GM12878 (cell line): ENCODE data around the gene KRTAP22-2. TPM values are rescaled to one million over a fixed set of nuclear protein-coding genes. Genes with fewer than 3 reads are reported as not detected.

Experiments
- ATAC-seq: fragments of 200-7000 bp; cut with Tn5 transposase; 3 replicates; pipeline ENCODE4 v1.9.1; 2020; ENCODE audit warnings: mild to moderate bottlenecking, moderate library complexity
- BruUV-seq: library from RNA; stranded (reverse); fragments of 400-500 nt; replicated peaks from 2 replicates; lab custom pipeline; 2021; lab: Mats Ljungman, UMichigan
- CTCF ChIA-PET: fragments of 300-600 bp; sonication (Branson Sonifier 250); formaldehyde crosslinking; extraction: SDS; loops from one replicate; lab custom pipeline; 2021; ENCODE audit warnings: inconsistent platforms; lab: Yijun Ruan, JAX
- POLR2A ChIA-PET: fragments of 350-600 bp; formaldehyde crosslinking; extraction: SDS; loops from one replicate; lab custom pipeline; 2021; ENCODE audit warnings: inconsistent platforms; lab: Charles Lee
- RAD21 ChIA-PET: fragments of 300-600 bp; sonication (Branson Sonifier 250); formaldehyde crosslinking; loops from one replicate; lab custom pipeline; 2023; ENCODE audit warnings: antibody characterized with exemption; ENCODE audit not compliant: unreplicated experiment; lab: Charles Lee
- SMC1A ChIA-PET: fragments of 300-600 bp; sonication (Branson Sonifier 250); formaldehyde crosslinking; loops from one replicate; lab custom pipeline; 2023; ENCODE audit not compliant: unreplicated experiment, uncharacterized antibody; lab: Charles Lee
- DNase-seq: peaks from one replicate; pipeline ENCODE4 v3.0.0-alpha.2; 2011; ENCODE audit warnings: low read depth, low spot score
- FAIRE-seq: peaks from 3 replicates; lab custom pipeline; 2011; peaks lifted over from hg19 to GRCh38; lab: Jason Lieb, UNC
- H2AFZ ChIP-seq: 2 replicates; pipeline ENCODE4 v1.6.0; 2011; ENCODE audit warnings: low read depth, low read length, control low read depth; ENCODE audit not compliant: control insufficient read depth
- H3K27ac ChIP-seq: 2 replicates; pipeline ENCODE4 v1.5.1; 2011; ENCODE audit warnings: control low read depth; ENCODE audit not compliant: control insufficient read depth, insufficient read depth
- H3K27me3 ChIP-seq, 2 experiments: replicated peaks in 1 of 2; 2 replicates each; pipeline versions ENCODE4 v1.6.0 to v1.6.1; 2011; ENCODE audit warnings: low read length in 1 of 2; ENCODE audit not compliant: control insufficient read depth in 2 of 2, insufficient read depth in 2 of 2
- H3K36me3 ChIP-seq, 2 experiments: 2 replicates each; pipeline ENCODE4 v1.5.1; 2011; ENCODE audit warnings: low read length in 1 of 2; ENCODE audit not compliant: control insufficient read depth in 2 of 2, insufficient read depth in 2 of 2
- H3K4me1 ChIP-seq: 2 replicates; pipeline ENCODE4 v1.6.1; 2011; ENCODE audit warnings: mild to moderate bottlenecking, low read length, moderate library complexity, mixed read lengths; ENCODE audit not compliant: control insufficient read depth, insufficient read depth
- H3K4me2 ChIP-seq: 2 replicates; pipeline ENCODE4 v1.6.0; 2011; ENCODE audit warnings: control low read depth; ENCODE audit not compliant: control insufficient read depth, insufficient read depth
- H3K4me3 ChIP-seq: fragments of 200-600 bp; sonication (generic); 2 replicates; pipeline ENCODE4 v1.5.1; 2016
- H3K79me2 ChIP-seq: 2 replicates; pipeline ENCODE4 v1.6.0; 2011; ENCODE audit warnings: low read length; ENCODE audit not compliant: control insufficient read depth, insufficient read depth
- H3K9ac ChIP-seq: 2 replicates; pipeline ENCODE4 v1.8.0; 2011; ENCODE audit warnings: low read length, control low read depth, mixed read lengths; ENCODE audit not compliant: control insufficient read depth, insufficient read depth
- H3K9me3 ChIP-seq: replicated peaks from 3 replicates; pipeline ENCODE4 v1.5.1; 2011; ENCODE audit warnings: mild to moderate bottlenecking, low read length; ENCODE audit not compliant: control insufficient read depth, insufficient read depth
- H4K20me1 ChIP-seq: 2 replicates; pipeline ENCODE4 v1.6.0; 2011; ENCODE audit not compliant: control insufficient read depth, insufficient read depth
- DPF2 ChIP-seq: fragments of 450-650 bp; IDR thresholded peaks from 2 replicates; pipeline ENCODE4 v1.6.1; 2017; ENCODE audit warnings: mild to moderate bottlenecking
- EZH2 ChIP-seq: IDR thresholded peaks from 2 replicates; pipeline ENCODE4 v1.6.1; 2012; ENCODE audit warnings: low read depth, mild to moderate bottlenecking, control low read depth, inconsistent platforms, low read length, borderline replicate concordance; ENCODE audit not compliant: control insufficient read depth
- FOXM1 ChIP-seq: IDR thresholded peaks from 2 replicates; pipeline ENCODE4 v1.6.1; 2012; ENCODE audit warnings: low read depth, mild to moderate bottlenecking, inconsistent platforms, low read length, moderate library complexity
- IKZF1 ChIP-seq: fragments of 450-650 bp; conservative IDR thresholded peaks from 2 replicates; pipeline ENCODE4 v1.6.1; 2017; ENCODE audit warnings: antibody characterized with exemption, mild to moderate bottlenecking
- IRF4 ChIP-seq: IDR thresholded peaks from 2 replicates; pipeline ENCODE4 v1.6.1; 2011; ENCODE audit warnings: low read depth, low read length
- KAT2A ChIP-seq: conservative IDR thresholded peaks from 2 replicates; pipeline ENCODE4 v1.6.1; 2011; ENCODE audit warnings: low read depth, low read length; ENCODE audit not compliant: control insufficient read depth
- KLF5 ChIP-seq: fragments of 450-650 bp; IDR thresholded peaks from 2 replicates; pipeline ENCODE4 v1.6.1; 2014; ENCODE audit warnings: mild to moderate bottlenecking; ENCODE audit not compliant: partially characterized antibody
- NFYA ChIP-seq: IDR thresholded peaks from 2 replicates; pipeline ENCODE4 v1.6.1; 2011; ENCODE audit warnings: low read depth, mild to moderate bottlenecking, low read length, improper control_type of control experiment, borderline replicate concordance
- NR2F1 ChIP-seq: fragments of 450-650 bp; conservative IDR thresholded peaks from 2 replicates; pipeline ENCODE4 v1.6.1; 2017; ENCODE audit warnings: mild to moderate bottlenecking
- NRF1 ChIP-seq: conservative IDR thresholded peaks from 2 replicates; pipeline ENCODE4 v1.6.1; 2011; ENCODE audit warnings: mild to moderate bottlenecking, low read depth, low read length, improper control_type of control experiment
- RBBP5 ChIP-seq: fragments of 200-600 bp; sonication (generic); conservative IDR thresholded peaks from 2 replicates; pipeline ENCODE4 v1.6.1; 2016
- TCF12 ChIP-seq: IDR thresholded peaks from 2 replicates; pipeline ENCODE4 v1.6.1; 2011; ENCODE audit warnings: low read depth, mild to moderate bottlenecking, low read length
- WRNIP1 ChIP-seq: IDR thresholded peaks from 2 replicates; pipeline ENCODE4 v1.6.1; 2011; ENCODE audit warnings: low read depth, low read length, improper control_type of control experiment, borderline replicate concordance
- YBX1 ChIP-seq: fragments of 450-650 bp; IDR thresholded peaks from 2 replicates; pipeline ENCODE4 v1.6.1; 2016; ENCODE audit warnings: antibody characterized with exemption
- YY1 ChIP-seq: IDR thresholded peaks from 2 replicates; pipeline ENCODE4 v1.6.1; 2011; ENCODE audit warnings: low read depth, mild to moderate bottlenecking, low read length
- WGBS: methylation state at CpG from one replicate; pipeline ENCODE4 v1.1.6; 2016; ENCODE audit warnings: low lambda C conversion rate; ENCODE audit not compliant: insufficient replicate concordance, insufficient coverage; ENCODE audit errors: missing lambda C conversion rate; 5-methylcytosine and 5-hydroxymethylcytosine counted together
- in situ Hi-C: fragments of 300-500 bp; cut with MboI; formaldehyde crosslinking; loops from 9 replicates; pipeline ENCODE4 v1.14.3; 2018; ENCODE audit warnings: mixed read lengths
- intact Hi-C: fragments of 100-400 bp; cut with micrococcal nuclease; formaldehyde crosslinking; loops from one replicate; pipeline ENCODE4 v1.14.2; 2022; ENCODE audit not compliant: unreplicated experiment
- polyA plus RNA-seq, 11 experiments: library from polyadenylated mRNA; depleted of rRNA in 4 of 11; unstranded in 6 of 11; stranded (reverse) in 5 of 11; fragments of >200 nt; fragmentation: Nextera tagmentation in 4 of 11; fragmentation: Illumina TruSeq in 1 of 11; extraction: Ambion mirVana in 4 of 11; extraction: Trizol in 1 of 11; gene quantifications; 1 replicate in 1 of 11; 2 replicates in 10 of 11; pipeline versions ENCODE4 v1.2.1 to v1.2.3, GENCODE V29; 2011 to 2016; ENCODE audit warnings: inconsistent platforms in 2 of 11, missing spikeins in 2 of 11, low read depth in 1 of 11
- total RNA-seq, 4 experiments: library from RNA; depleted of rRNA in 3 of 4; stranded (reverse); fragments of >200 nt in 3 of 4; fragmentation: Illumina TruSeq in 1 of 4; extraction: Trizol in 1 of 4; gene quantifications; 2 replicates each; pipeline versions ENCODE4 v1.2.1 to v1.2.3, GENCODE V29; 2013 to 2021
- TF ChIP-seq, protein P1 (sequence below): fragments of 450-650 bp; IDR thresholded peaks from 2 replicates; pipeline ENCODE4 v1.6.1; 2018; ENCODE audit warnings: mild to moderate bottlenecking, low read depth, moderate library complexity; ENCODE audit not compliant: partially characterized antibody
- TF ChIP-seq, protein P2 (sequence below): fragments of 450-650 bp; conservative IDR thresholded peaks from 2 replicates; pipeline ENCODE4 v1.6.1; 2017; ENCODE audit warnings: mild to moderate bottlenecking, moderate library complexity

KRTAP22-2 gene
- total and polyA plus RNA-seq, 10 of the 15 experiments (the other 5 are each of a cell fraction or from before 2014, with no cell fraction given) = not detected

DNA sequence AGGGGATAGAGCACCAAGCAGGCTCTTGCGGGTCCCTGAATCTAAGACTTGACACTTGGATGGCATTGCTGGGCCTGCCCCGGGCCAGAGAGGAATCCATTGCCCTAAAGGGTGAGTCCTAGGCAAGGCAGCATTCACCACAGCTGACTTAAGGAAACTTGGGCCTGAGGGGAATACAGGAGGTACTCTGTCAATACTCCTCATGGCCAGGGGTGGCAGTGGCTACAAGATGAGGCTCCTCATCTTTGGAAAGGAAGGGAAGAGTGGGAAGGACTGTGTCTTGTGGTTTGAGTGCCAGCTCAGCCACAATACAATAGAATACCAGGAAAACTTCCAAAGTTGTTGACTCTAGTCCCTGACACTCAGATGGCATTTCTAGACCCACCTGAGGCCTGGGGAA is 15.8 kb upstream of the KRTAP22-2 start:
- Histone ChIP-seq H3K27ac (no peak overlapping the region), H4K20me1 (no peaks in the 10 kb centered on the region), H3K4me1 (no peaks in the 10 kb centered on the region), H3K4me3 (no peak overlapping the region), H3K4me2 (no peak overlapping the region), H3K79me2 (no peaks in the 10 kb centered on the region), H2AFZ (no peak overlapping the region), H3K36me3 (no peaks in the 10 kb centered on the region), H3K9me3 (no peaks in the 10 kb centered on the region; the same call in 2 of the 3 replicates), H3K27me3 (no peaks in the 10 kb centered on the region), H3K9ac (no peak overlapping the region)
- POLR2A ChIA-PET = no interaction called here
- no peak for ATAC-seq
- 24% methylated on average over 2 of the region's 2 CpGs for WGBS
- SMC1A ChIA-PET = no interaction called here
- no TSS peak for BruUV-seq
- no peak for DNase-seq
- CTCF ChIA-PET = no interaction called here
- no peak for FAIRE-seq
- TF ChIP-seq IRF4 (no peak), KLF5 (no peak), KAT2A (no peak), NR2F1 (no peak), EZH2 (no peak), YY1 (no peak), TCF12 (no peak), NFYA (no peak), FOXM1 (no peak), YBX1 (no peak), DPF2 (no peak)
- intact Hi-C loops (no loop called here), in situ Hi-C loops (no loop called here)
- RAD21 ChIA-PET = no interaction called here

DNA sequence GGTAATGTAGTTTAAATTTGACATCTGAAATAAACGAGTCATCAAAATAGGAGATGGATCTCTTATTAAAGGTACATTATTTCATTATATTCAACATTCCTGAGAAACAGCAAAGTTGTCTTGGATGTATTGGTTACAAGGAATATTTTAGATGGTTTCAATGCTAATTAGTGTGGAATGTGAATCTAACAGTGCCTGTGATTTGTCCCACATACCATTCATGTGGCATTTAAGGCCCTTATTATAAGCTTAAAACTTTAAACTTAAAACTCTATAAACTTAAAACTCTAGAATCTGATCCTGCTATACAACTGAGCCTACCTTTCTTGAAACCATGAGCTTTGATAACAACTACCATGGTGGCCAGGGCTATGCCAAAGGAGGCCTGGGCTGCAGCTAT is 10.6 kb upstream of the KRTAP22-2 start, which contains the start of gene KRTAP22-1:
KRTAP22-1 (plus strand) TSS at position 301 of the 400 bp plus-strand sequence.
- POLR2A ChIA-PET = no interaction called here
- intact Hi-C loops = no loop called here

More for the DNA sequence above, 10.6 kb upstream of the KRTAP22-2 start, which contains the start of gene KRTAP22-1:
- ChIA-PET CTCF (no interaction called here), SMC1A (no interaction called here), RAD21 (no interaction called here)
- H4K20me1 ChIP-seq = no peaks in the 10 kb centered on the region
- H3K4me3 ChIP-seq = no peak within 1 kb of the TSS
- H2AFZ ChIP-seq = no peak within 1 kb of the TSS
- H3K4me1 ChIP-seq = no peaks in the 10 kb centered on the region
- H3K36me3 ChIP-seq = no peaks in the 10 kb centered on the region
- DNase-seq (no peak), FAIRE-seq (no peak), ATAC-seq (no peak)
- no peak within 1 kb of the TSS for H3K27ac ChIP-seq
- BruUV-seq = no TSS peak
- no peak within 1 kb of the TSS for H3K4me2 ChIP-seq
- in situ Hi-C loops = no loop called here
- TF ChIP-seq IKZF1 = no peak
- TF ChIP-seq, protein P1, sequence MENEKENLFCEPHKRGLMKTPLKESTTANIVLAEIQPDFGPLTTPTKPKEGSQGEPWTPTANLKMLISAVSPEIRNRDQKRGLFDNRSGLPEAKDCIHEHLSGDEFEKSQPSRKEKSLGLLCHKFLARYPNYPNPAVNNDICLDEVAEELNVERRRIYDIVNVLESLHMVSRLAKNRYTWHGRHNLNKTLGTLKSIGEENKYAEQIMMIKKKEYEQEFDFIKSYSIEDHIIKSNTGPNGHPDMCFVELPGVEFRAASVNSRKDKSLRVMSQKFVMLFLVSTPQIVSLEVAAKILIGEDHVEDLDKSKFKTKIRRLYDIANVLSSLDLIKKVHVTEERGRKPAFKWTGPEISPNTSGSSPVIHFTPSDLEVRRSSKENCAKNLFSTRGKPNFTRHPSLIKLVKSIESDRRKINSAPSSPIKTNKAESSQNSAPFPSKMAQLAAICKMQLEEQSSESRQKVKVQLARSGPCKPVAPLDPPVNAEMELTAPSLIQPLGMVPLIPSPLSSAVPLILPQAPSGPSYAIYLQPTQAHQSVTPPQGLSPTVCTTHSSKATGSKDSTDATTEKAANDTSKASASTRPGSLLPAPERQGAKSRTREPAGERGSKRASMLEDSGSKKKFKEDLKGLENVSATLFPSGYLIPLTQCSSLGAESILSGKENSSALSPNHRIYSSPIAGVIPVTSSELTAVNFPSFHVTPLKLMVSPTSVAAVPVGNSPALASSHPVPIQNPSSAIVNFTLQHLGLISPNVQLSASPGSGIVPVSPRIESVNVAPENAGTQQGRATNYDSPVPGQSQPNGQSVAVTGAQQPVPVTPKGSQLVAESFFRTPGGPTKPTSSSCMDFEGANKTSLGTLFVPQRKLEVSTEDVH = no peak
- no peak for TF ChIP-seq RBBP5
- TF ChIP-seq NRF1 = no peak
- TF ChIP-seq WRNIP1 = no peak
- TF ChIP-seq, protein P2, sequence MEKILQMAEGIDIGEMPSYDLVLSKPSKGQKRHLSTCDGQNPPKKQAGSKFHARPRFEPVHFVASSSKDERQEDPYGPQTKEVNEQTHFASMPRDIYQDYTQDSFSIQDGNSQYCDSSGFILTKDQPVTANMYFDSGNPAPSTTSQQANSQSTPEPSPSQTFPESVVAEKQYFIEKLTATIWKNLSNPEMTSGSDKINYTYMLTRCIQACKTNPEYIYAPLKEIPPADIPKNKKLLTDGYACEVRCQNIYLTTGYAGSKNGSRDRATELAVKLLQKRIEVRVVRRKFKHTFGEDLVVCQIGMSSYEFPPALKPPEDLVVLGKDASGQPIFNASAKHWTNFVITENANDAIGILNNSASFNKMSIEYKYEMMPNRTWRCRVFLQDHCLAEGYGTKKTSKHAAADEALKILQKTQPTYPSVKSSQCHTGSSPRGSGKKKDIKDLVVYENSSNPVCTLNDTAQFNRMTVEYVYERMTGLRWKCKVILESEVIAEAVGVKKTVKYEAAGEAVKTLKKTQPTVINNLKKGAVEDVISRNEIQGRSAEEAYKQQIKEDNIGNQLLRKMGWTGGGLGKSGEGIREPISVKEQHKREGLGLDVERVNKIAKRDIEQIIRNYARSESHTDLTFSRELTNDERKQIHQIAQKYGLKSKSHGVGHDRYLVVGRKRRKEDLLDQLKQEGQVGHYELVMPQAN = no peak
- H3K27me3 ChIP-seq = no peaks in the 10 kb centered on the region
- no peaks in the 10 kb centered on the region for H3K79me2 ChIP-seq
- H3K9me3 ChIP-seq = no peaks in the 10 kb centered on the region; the same call in 2 of the 3 replicates
- 0% methylated on average over 1 of the region's 1 CpG for WGBS
- H3K9ac ChIP-seq = no peak within 1 kb of the TSS
